Osteocyte (in vitro differentiated cells): ENCODE results near the gene TRIM68. TPM values are rescaled to one million over a fixed set of nuclear protein-coding genes. Genes with fewer than 3 reads are reported as not detected.

ENCODE experiments used
- DNase-seq: peaks from one replicate; pipeline ENCODE4 v3.0.0; 2021; ENCODE audit warnings: mixed read lengths; ENCODE audit not compliant: unreplicated experiment; ENCODE audit errors: extremely low spot score
- H3K27ac Mint-ChIP-seq: one replicate; pipeline ENCODE4 v1.8.0; 2021; ENCODE audit warnings: mild to moderate bottlenecking, mixed read lengths; ENCODE audit not compliant: unreplicated experiment
- H3K27me3 Mint-ChIP-seq: one replicate; pipeline ENCODE4 v1.8.0; 2021; ENCODE audit warnings: mixed read lengths; ENCODE audit not compliant: unreplicated experiment
- H3K36me3 Mint-ChIP-seq: one replicate; pipeline ENCODE4 v1.8.0; 2021; ENCODE audit warnings: mixed read lengths; ENCODE audit not compliant: unreplicated experiment
- H3K4me1 Mint-ChIP-seq: one replicate; pipeline ENCODE4 v1.8.0; 2021; ENCODE audit warnings: mixed read lengths; ENCODE audit not compliant: unreplicated experiment
- H3K4me3 Mint-ChIP-seq: one replicate; pipeline ENCODE4 v1.8.0; 2021; ENCODE audit warnings: mild to moderate bottlenecking, moderate library complexity, mixed read lengths; ENCODE audit not compliant: unreplicated experiment
- H3K9me3 Mint-ChIP-seq: one replicate; pipeline ENCODE4 v1.8.0; 2021; ENCODE audit warnings: mixed read lengths; ENCODE audit not compliant: unreplicated experiment
- total RNA-seq: library from RNA; stranded (reverse); gene quantifications from 2 replicates; pipeline ENCODE4 v1.2.1, GENCODE V29; 2021
- TF ChIP-seq, protein P1 (sequence below): fragments of 200-600 bp; sonication (generic); IDR thresholded peaks from 2 replicates; pipeline ENCODE4 v1.5.0; 2021; ENCODE audit warnings: antibody characterized with exemption, mild to moderate bottlenecking, moderate library complexity

TRIM68 gene
- total RNA-seq, 1 donor from 2014 or later, result 10.7 TPM

- no peaks in the 10 kb centered on the region for H3K9me3 Mint-ChIP-seq
- no peak for DNase-seq
- no peak overlapping the region for H3K27ac Mint-ChIP-seq
- peaks cover 54% of the 10 kb centered on the region for H3K27me3 Mint-ChIP-seq
- TF ChIP-seq, protein P1, sequence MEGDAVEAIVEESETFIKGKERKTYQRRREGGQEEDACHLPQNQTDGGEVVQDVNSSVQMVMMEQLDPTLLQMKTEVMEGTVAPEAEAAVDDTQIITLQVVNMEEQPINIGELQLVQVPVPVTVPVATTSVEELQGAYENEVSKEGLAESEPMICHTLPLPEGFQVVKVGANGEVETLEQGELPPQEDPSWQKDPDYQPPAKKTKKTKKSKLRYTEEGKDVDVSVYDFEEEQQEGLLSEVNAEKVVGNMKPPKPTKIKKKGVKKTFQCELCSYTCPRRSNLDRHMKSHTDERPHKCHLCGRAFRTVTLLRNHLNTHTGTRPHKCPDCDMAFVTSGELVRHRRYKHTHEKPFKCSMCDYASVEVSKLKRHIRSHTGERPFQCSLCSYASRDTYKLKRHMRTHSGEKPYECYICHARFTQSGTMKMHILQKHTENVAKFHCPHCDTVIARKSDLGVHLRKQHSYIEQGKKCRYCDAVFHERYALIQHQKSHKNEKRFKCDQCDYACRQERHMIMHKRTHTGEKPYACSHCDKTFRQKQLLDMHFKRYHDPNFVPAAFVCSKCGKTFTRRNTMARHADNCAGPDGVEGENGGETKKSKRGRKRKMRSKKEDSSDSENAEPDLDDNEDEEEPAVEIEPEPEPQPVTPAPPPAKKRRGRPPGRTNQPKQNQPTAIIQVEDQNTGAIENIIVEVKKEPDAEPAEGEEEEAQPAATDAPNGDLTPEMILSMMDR, result no peak
- H3K4me3 Mint-ChIP-seq, result no peak overlapping the region
- no peaks in the 10 kb centered on the region for H3K4me1 Mint-ChIP-seq
- no peaks in the 10 kb centered on the region for H3K36me3 Mint-ChIP-seq
These were observed 11.5 kb upstream of the TRIM68 start for GRCh38 chr11:4619514-4619913.

DNA sequence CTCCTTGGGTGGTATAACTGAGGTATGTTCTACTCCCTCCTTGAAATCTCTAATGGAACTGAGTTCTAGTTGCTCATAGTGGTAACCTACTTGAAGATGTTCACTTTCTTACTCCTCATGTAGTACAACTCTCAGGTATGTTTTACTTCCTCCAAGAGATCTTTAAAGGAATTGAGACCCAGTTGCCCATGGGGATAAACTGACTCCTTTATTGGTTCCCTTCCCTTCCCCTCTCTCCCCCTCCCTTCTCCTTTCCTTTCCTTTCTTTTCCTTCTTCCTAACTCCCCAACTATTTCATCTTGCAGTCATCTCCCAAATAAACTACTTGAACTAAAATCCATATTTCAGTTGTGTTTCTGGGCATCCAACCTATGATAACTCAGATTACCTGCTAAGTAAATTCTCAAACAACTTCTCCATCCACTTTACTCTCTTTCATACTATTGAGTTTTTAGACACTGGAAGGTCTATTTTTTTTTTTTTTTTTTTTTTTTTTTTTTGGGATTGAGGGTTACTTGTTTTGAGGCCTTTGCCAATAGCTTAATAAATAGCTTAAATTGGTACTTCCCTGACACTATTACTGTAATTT lies 7.9 kb upstream of the TRIM68 start:
- H3K27me3 Mint-ChIP-seq, result peaks cover 49% of the 10 kb centered on the region
- H3K36me3 Mint-ChIP-seq, result no peaks in the 10 kb centered on the region
- H3K9me3 Mint-ChIP-seq, result no peaks in the 10 kb centered on the region
- no peak for DNase-seq
- TF ChIP-seq, protein P1, result no peak
- no peaks in the 10 kb centered on the region for H3K4me1 Mint-ChIP-seq
- no peak overlapping the region for H3K27ac Mint-ChIP-seq
- H3K4me3 Mint-ChIP-seq, result no peak overlapping the region

- peaks cover 32% of the 10 kb centered on the region for H3K27me3 Mint-ChIP-seq
- no peak overlapping the region for H3K4me3 Mint-ChIP-seq
- peaks cover 18% of the 10 kb centered on the region for H3K4me1 Mint-ChIP-seq
- H3K27ac Mint-ChIP-seq, result no peak overlapping the region
- H3K36me3 Mint-ChIP-seq, result no peaks in the 10 kb centered on the region
- H3K9me3 Mint-ChIP-seq, result peaks cover 2% of the 10 kb centered on the region
- TF ChIP-seq, protein P1, result no peak
- no peak for DNase-seq
These were observed 4.0 kb upstream of the TRIM68 start for GRCh38 chr11:4611986-4612385.

DNA sequence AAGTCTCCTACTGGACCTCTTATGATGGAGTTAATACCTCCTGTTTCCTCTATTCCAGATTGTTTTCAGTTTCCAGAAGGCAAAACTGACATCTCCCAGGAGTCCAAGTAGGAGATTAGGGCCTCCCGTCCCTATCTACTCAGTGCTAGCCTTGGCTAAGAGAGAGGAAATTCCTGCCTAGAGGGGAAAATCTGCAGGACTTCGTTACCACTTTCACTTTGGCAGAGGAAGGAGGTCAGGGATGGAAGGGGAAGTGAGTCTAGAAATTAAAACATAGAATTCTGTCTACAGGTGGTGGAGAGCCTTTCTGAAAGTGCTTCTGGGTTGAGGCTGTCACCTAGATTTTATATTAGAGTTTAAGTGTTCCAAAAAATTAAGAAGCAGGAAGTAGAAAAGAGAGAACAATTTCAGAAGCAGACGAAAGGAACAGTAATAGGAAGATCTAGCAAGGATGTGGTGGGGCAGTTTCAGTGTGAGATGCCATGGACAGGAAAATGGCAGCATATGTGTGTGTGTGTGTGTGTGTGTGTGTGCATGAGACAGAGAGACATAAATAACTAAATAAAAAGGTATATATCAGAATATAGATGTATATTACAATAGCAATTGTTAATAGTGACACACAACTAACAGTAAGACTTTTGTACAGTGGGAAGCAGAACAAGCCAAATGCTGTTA lies 2.4 kb upstream of the TRIM68 start:
- peaks cover 29% of the 10 kb centered on the region for H3K4me1 Mint-ChIP-seq
- peaks cover 2% of the 10 kb centered on the region for H3K9me3 Mint-ChIP-seq
- peaks cover 27% of the 10 kb centered on the region for H3K27me3 Mint-ChIP-seq
- TF ChIP-seq, protein P1, result no peak
- DNase-seq, result no peak
- no peaks in the 10 kb centered on the region for H3K36me3 Mint-ChIP-seq
- peak overlapping the region; percentile 5 for H3K4me3 Mint-ChIP-seq
- peak overlapping the region; percentile 69 for H3K27ac Mint-ChIP-seq

- Mint-ChIP-seq H3K27me3 (peaks cover under 1% of the 10 kb centered on the region), H3K4me1 (peaks cover 29% of the 10 kb centered on the region), H3K36me3 (peaks cover 6% of the 10 kb centered on the region), H3K4me3 (peak overlapping the region; percentile 93), H3K27ac (peak overlapping the region; percentile 96), H3K9me3 (peaks cover 2% of the 10 kb centered on the region)
- DNase-seq, result no peak
- TF ChIP-seq, protein P1, result no peak
These were observed 935 bp downstream of the TRIM68 start for GRCh38 chr11:4607096-4607495.
